ENCODE measurements around the gene SALL3. TPM values are rescaled to one million over a fixed set of nuclear protein-coding genes. Genes with fewer than 3 reads are reported as not detected.

The SALL3 gene
- total RNA-seq, 4 donors from 2014 or later = not detected

- 8 to 22% methylated on average over 8 to 19 of the region's 20 CpGs for WGBS, 2 donors (ENCODE audit: low coverage in 1 of 2)
- TF ChIP-seq EP300 (IDR thresholded peaks at IDR 0.05) (no peak), POLR2AphosphoS5 (IDR thresholded peaks at IDR 0.05) (no peak), POLR2A (IDR thresholded peaks at IDR 0.05) (no peak)
- TF ChIP-seq, protein P1, sequence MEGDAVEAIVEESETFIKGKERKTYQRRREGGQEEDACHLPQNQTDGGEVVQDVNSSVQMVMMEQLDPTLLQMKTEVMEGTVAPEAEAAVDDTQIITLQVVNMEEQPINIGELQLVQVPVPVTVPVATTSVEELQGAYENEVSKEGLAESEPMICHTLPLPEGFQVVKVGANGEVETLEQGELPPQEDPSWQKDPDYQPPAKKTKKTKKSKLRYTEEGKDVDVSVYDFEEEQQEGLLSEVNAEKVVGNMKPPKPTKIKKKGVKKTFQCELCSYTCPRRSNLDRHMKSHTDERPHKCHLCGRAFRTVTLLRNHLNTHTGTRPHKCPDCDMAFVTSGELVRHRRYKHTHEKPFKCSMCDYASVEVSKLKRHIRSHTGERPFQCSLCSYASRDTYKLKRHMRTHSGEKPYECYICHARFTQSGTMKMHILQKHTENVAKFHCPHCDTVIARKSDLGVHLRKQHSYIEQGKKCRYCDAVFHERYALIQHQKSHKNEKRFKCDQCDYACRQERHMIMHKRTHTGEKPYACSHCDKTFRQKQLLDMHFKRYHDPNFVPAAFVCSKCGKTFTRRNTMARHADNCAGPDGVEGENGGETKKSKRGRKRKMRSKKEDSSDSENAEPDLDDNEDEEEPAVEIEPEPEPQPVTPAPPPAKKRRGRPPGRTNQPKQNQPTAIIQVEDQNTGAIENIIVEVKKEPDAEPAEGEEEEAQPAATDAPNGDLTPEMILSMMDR (IDR thresholded peaks at IDR 0.05) = peak in 1 of 4 experiments; percentile 40
- Histone ChIP-seq H3K27ac (no peak overlapping the region), H3K9me3 (no peaks in the 10 kb centered on the region), H3K36me3 (no peaks in the 10 kb centered on the region), H3K27me3 (peaks cover 92% of the 10 kb centered on the region), H3K4me3 (no peak overlapping the region), H3K4me1 (peaks cover 0 to 4% (median 1%) of the 10 kb centered on the region in 3 donors)
- no peak for ATAC-seq
Observed at GRCh38 chr18:78986018-78986481, 6.4 kb downstream of the SALL3 start.

DNA sequence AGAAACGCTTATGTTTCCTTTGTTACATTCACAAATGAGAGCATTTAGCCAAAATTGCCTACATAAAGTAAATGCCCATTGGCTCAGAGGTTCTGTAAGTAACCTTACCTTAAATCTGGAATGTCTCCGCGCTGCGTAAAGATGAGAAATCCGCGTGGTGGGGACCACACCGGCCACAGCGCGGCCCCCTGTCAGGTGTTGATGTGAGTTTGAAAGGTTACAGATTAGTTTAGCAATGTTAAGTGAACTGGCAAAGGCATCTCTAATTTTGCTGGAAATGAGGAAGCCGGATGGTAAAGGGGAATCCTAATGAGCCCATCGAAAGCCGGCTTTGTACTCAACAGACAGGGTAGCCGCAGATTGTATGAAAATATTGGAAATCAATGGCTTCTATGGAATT is 11.8 kb downstream of the SALL3 start:
- TF ChIP-seq POLR2A (IDR thresholded peaks at IDR 0.05) = no peak
- no peak for TF ChIP-seq POLR2AphosphoS5 (IDR thresholded peaks at IDR 0.05)
- TF ChIP-seq, protein P1 (IDR thresholded peaks at IDR 0.05) = no peak
- no peak for TF ChIP-seq EP300 (IDR thresholded peaks at IDR 0.05)
- Histone ChIP-seq H3K36me3 (no peaks in the 10 kb centered on the region), H3K4me1 (no peaks in the 10 kb centered on the region), H3K4me3 (no peak overlapping the region), H3K9me3 (no peaks in the 10 kb centered on the region), H3K27me3 (peaks cover 53% of the 10 kb centered on the region), H3K27ac (no peak overlapping the region)
- ATAC-seq = no peak
- WGBS, 2 donors (ENCODE audit: low coverage in 1 of 2) = 81 to 90% methylated on average over 1 to 12 of the region's 13 CpGs

- no peak overlapping the region for H3K4me3 ChIP-seq
- WGBS, 2 donors (ENCODE audit: low coverage in 1 of 2) = 69 to 96% methylated on average over 11 to 16 of the region's 129 CpGs
- peaks cover 51% of the 10 kb centered on the region for H3K27me3 ChIP-seq
- H3K36me3 ChIP-seq = no peaks in the 10 kb centered on the region
- TF ChIP-seq EP300 (IDR thresholded peaks at IDR 0.05) (no peak), POLR2A (IDR thresholded peaks at IDR 0.05) (no peak), POLR2AphosphoS5 (IDR thresholded peaks at IDR 0.05) (no peak)
- TF ChIP-seq, protein P1 (IDR thresholded peaks at IDR 0.05) = no peak
- H3K9me3 ChIP-seq = no peaks in the 10 kb centered on the region
- H3K4me1 ChIP-seq = no peaks in the 10 kb centered on the region
- H3K27ac ChIP-seq = no peak overlapping the region
- ATAC-seq = no peak
Observed at GRCh38 chr18:78992041-78993011, 12.7 kb downstream of the SALL3 start.

DNA sequence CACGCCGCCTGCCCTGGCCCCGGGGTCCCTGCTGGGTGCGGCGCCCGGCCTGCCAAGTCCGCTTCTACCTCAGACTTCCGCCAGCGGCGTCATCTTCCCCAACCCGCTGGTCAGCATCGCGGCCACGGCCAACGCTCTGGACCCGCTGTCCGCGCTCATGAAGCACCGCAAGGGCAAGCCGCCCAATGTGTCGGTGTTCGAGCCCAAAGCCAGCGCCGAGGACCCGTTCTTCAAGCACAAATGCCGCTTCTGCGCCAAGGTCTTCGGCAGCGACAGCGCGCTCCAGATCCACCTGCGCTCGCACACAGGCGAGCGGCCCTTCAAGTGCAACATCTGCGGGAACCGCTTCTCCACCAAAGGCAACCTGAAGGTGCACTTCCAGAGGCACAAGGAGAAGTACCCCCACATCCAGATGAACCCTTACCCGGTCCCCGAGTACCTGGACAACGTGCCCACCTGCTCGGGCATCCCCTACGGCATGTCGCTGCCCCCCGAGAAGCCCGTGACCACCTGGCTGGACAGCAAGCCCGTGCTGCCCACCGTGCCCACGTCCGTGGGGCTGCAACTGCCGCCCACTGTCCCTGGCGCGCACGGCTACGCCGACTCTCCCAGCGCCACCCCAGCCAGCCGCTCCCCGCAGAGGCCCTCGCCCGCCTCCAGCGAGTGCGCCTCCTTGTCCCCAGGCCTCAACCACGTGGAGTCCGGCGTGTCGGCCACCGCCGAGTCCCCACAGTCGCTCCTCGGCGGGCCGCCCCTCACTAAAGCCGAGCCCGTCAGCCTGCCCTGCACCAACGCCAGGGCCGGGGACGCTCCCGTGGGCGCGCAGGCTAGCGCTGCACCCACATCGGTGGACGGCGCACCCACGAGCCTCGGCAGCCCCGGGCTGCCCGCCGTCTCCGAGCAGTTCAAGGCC is 13.7 kb downstream of the SALL3 start:
- Histone ChIP-seq H3K4me3 (no peak overlapping the region), H3K36me3 (no peaks in the 10 kb centered on the region), H3K27me3 (peaks cover 43% of the 10 kb centered on the region), H3K4me1 (no peaks in the 10 kb centered on the region), H3K27ac (no peak overlapping the region), H3K9me3 (no peaks in the 10 kb centered on the region)
- TF ChIP-seq POLR2A (IDR thresholded peaks at IDR 0.05) (no peak), POLR2AphosphoS5 (IDR thresholded peaks at IDR 0.05) (no peak), EP300 (IDR thresholded peaks at IDR 0.05) (no peak)
- TF ChIP-seq, protein P1 (IDR thresholded peaks at IDR 0.05) = no peak
- WGBS, 2 donors (ENCODE audit: low coverage in 1 of 2) = 96 to 98% methylated on average over 15 to 25 of the region's 90 CpGs
- no peak for ATAC-seq

Measured in gastroesophageal sphincter (tissue), 4 donors.